Measurements from ENCODE around the gene ZNF385C.

Gene ZNF385C

DNA sequence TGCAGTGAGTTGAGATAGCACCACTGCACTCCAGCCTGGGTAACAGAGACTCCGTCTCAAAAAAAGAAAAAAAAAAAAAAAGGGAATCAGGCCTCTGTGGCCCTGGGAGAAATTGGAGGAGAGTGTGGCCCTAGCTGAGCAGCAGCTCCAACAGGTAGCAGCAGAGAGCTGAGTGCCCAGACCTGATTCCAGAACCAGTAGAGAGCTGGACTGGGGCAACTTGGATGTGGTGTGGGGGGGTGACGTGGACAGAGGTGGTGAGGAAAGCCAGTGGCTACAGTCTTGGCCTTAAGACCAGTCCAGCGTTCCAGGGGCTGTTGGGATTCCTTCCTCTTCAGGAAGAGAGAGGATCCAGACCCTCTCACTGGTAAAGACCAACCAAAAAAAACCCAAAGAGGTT, 26.0 kb upstream of the ZNF385C start:
- no peak for DNase-seq

DNA sequence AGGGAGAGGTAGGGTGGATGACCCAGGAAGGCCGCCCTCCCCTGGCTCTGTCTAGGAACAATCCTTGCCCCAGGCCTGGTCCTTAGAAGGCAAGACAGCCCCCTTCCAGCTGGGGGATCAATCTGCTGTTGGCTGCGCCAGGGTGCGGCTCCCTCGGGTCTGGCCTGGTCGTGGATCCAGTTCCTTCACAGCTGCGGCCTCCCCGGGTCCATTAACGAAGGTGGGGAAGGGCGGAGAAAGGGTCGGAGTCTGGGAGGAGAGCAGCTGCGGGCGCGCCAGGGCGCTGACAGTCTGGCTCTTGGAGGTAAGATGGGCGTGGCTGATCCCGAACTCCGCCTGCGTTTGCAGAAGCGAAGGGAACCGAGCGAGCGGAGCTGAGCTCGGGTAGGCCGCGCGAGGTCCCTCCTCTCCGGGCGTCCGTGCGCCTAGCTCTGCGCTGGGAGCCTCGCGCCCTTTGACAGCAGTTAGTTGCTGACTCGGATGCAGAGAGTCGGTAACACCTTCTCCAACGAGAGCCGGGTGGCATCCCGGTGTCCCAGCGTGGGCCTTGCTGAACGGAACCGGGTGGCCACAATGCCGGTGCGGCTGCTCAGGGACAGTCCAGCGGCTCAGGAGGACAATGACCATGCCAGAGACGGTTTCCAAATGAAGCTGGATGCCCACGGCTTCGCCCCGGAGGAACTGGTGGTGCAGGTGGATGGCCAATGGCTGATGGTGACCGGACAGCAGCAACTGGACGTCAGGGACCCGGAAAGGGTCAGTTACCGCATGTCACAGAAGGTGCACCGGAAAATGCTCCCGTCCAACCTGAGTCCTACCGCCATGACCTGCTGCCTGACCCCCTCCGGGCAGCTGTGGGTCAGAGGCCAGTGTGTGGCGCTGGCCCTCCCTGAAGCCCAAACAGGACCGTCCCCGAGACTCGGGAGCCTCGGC, 24.4 kb upstream of the ZNF385C start, which contains the start of gene HSPB9:
Gene HSPB9, plus strand, starts transcription at position 434 of the 933 bp plus-strand sequence. Its CDS starts 47 bp downstream, at position 481.
- peak; percentile 95 for DNase-seq

GRCh38 chr17:42120770-42121769, 22.8 kb upstream of the ZNF385C start, which contains the start of gene KAT2A:
Gene KAT2A (minus strand): TSS chr17:42121367. CDS start chr17:42121304, 63 bp downstream.
- peak; percentile 77 for DNase-seq

GRCh38 chr17:42120161-42120769, 22.0 kb upstream of the ZNF385C start:
- DNase-seq, result no peak

DNA sequence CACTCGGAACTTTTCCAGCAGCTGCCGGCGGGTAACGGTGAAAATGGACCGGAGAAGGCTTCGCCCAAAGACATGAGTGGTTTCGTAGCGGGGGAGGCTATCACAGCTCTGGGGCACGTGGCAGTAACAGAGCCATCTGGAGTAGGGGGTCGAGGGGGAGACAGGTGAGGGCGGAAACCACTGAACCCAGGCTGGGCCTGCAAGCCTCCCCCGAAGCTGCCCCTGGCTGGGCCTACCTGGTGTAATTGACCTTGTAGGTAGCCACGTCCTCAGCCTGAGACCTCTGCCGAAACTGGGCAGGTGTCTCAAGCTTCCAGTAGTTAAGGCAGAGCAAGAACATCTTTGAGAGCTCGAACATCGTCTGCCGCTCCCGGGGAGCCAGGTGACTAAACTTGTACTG, 21.0 kb upstream of the ZNF385C start:
- no peak for DNase-seq

GRCh38 chr17:42118545-42118944, 20.3 kb upstream of the ZNF385C start:
- peak; percentile 58 for DNase-seq

GRCh38 chr17:42118126-42118510, 19.8 kb upstream of the ZNF385C start:
- no peak for DNase-seq

GRCh38 chr17:42117397-42118125, 19.3 kb upstream of the ZNF385C start:
- DNase-seq, result no peak

GRCh38 chr17:42116705-42117396, 18.6 kb upstream of the ZNF385C start:
- DNase-seq, result peak; percentile 78

DNA sequence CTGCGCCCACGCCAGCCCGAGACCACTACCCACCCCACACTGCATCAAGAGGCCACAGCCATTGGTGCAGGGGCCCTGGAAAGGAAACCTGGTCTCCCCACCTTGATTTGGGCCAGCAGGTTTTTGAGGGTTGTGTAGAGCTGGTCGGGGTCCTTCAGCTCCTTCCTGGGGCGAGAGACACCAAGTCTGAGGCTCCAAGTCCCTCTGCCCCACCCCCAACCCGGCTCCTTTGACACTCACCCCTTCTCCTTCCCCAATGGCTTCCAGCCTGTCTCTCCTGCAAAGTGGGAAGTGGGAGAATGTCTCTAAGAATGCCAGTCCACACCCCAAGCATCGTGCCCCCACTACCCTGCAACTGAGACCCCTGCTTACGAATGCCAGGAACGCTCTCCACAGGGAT, 15.8 kb upstream of the ZNF385C start:
- DNase-seq, result no peak

DNA sequence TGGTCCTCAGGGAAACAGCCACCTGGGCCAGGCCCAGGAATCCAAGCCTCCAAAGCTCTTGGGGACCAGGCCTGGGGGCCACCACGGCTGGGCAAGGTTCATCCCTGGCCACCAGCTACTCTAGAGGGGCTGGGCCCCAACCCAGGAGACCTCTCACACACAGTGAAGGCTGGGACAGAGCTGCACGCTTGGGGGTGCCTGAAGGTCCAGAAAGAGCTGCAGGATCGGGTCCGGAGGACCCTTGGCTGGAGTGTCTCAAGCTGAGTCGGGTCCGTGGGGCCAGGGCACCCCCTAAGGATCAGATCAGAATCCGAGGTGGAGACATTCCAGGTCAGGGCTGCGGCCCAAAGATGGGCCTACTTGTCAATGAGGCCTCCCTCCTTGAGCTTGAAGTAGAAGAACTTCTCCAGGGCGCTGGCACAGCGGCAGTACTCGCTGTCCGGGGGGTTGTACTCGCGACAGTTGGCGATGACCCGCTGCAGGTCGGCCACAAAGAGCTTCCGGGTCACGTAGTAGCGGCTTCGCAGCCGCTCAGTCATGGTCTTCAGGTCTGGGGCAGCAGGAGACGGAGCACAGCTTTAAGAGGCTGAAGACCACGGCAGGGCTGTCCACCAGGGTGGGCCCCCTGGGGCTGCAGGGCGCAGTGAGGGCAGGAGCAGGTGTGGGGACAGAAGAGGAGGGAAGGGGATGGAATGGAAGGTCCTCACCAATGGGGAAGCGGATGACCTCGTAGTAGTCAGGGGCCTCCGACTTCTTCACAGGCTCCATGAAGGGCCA, 15.2 kb upstream of the ZNF385C start:
- no peak for DNase-seq

GRCh38 chr17:42112552-42113176, 14.4 kb upstream of the ZNF385C start, which contains the start of gene DHX58:
Gene DHX58 (minus strand): TSS chr17:42112714. CDS start chr17:42111892, 822 bp downstream.
- DNase-seq, result peak; percentile 32

GRCh38 chr17:42111871-42112551, 13.7 kb upstream of the ZNF385C start:
- DNase-seq, result no peak

DNA sequence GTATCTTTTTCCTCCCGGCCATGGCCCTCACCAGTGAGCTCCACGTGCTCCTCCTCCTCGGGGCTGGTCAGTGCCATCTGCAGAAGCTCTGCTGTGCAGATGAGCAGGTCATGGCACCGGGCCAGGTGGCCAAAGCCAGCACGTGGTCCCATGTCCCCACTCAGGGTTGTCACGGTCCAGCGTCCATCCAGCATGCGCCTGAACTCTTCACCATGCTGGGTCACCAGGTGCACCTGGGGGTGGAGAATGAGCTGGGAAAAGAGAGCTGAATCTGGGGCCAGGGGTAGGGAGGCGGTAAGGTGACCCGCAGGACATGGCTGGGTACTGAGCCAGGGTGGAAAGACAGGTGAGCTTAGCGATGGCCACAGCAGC, 13.0 kb upstream of the ZNF385C start:
- DNase-seq, result no peak

DNA sequence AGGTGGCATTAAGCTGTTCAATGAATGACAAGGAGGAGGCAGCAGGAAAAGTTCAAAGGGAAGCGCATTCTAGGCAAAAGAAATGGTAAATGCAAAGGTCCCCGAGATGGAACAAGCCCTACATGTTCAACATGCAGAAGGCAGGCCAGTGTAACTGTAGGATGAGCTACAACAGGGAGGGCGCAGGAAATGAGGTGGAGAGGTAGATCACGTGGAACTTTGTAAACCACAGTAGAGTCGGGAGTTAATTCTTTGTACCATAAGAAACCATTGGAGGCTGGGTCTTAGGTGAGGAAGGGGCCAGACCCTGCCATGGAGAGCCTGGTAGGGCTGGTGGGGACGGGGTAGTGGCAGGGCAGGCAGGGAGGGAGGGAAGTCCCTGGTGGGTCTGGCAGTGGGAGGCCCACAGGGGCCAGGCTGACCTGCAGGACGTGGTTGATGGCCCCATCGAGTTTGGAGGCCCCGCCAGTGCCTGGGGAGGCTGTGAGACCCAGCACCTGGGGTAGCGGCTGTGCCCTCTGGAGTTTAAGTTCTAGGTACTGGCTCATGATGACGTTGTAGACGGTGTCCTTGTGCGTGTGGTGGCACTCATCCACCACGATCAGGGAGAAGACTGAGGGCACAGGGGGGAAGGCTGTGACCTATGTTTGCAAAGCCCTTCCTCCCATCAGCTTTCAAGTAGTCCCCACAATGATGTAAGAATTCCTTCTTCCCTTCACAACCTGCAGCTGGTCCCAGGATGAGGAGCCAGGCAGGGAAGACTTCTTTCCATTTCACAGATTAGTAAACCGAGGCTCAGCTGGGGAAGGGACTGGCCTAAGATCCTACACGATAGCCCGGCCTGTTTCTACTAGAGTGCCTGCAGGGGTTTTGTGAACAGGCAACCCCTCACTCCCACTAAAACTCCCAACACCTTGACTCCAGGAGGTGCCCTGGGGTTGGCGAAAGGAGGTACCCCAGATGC, 12.3 kb upstream of the ZNF385C start:
- no peak for DNase-seq

DNA sequence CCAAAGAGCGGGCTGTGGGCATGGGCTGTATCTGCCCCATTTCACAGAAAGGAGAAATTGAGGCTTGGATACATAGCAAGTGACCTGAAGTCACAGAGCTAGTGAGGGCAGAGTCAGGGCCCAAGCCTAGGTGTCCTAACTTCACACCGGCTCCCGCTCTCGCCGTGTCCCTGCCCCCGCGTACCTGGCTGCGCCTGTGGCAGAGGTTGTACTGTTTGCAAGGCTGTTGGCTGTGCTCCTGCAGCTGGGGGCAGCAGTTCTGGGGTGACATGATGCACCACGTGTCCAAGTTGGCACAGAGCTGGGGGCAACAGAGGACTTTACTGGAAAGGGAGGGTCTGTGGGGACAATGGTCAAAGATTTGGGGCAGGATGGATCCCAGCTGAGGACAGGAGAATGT, 10.8 kb upstream of the ZNF385C start:
- DNase-seq, result no peak

DNA sequence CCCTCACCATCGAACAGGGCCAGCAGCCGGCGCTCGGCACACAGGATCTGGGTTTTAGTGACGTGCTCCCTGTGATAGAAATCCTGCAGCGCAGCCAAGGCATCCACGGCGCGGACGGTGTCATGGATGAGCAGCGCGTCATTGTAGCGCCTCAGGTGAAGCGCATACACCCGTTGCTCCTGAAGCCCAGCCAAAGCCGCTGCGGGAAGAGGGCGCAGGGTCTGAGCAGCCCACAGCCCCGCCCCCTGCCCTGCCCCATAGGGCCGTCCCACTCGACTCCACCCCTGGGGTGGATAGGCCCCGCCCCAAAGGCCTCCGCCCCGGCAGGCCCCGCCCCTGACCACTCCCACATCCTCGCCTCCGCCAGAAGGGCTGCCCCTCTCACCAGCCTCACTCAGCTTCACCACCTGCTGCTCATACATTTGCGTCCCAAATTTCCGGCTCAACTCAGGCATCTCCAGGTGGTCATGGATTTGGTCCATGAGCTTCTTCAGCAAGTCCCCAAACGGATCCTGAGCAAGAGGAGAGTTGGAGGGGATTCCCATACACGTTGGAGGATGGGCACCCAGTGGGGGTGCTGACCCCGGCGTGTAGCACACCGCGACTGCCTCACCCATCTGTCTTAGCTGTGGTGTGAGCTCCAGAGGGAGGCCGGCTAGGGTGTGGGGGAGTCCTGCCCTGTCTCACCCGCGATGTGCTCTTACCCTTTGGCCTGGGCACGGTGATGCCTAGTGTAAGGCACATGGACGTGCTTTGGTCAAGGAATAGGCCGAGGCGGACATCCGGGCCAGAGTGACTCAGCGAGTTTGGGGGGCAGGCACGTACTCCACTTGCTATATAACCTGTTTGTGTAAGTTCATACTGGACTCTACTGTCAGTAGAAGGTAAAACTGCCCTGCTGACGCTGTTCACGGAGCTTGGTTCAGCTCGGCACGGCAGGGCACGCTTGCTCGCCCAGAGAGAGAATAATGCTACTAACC, 9.6 kb upstream of the ZNF385C start:
- peak; percentile 94 for DNase-seq

All from NCI-H2171 treated with DMSO at 0.1 percent for 48 hours (cell line).